VCaP (cell line): ENCODE results near the gene PTPRCAP.
"Not testable (repeated sequence)": the region's sequence is repeated elsewhere in the genome, so short reads cannot be mapped to it uniquely, and the experiment has no call there.

Source experiments
- H3K27ac ChIP-seq: fragments of 450-650 bp; 2 replicates; pipeline ENCODE4 v1.5.1; 2017
- TF ChIP-seq, protein P1 (sequence below): fragments of 450-650 bp; conservative IDR thresholded peaks from 2 replicates; pipeline ENCODE4 v1.5.1; 2017; ENCODE audit warnings: mild to moderate bottlenecking, moderate library complexity

The PTPRCAP gene, protein sequence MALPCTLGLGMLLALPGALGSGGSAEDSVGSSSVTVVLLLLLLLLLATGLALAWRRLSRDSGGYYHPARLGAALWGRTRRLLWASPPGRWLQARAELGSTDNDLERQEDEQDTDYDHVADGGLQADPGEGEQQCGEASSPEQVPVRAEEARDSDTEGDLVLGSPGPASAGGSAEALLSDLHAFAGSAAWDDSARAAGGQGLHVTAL

DNA sequence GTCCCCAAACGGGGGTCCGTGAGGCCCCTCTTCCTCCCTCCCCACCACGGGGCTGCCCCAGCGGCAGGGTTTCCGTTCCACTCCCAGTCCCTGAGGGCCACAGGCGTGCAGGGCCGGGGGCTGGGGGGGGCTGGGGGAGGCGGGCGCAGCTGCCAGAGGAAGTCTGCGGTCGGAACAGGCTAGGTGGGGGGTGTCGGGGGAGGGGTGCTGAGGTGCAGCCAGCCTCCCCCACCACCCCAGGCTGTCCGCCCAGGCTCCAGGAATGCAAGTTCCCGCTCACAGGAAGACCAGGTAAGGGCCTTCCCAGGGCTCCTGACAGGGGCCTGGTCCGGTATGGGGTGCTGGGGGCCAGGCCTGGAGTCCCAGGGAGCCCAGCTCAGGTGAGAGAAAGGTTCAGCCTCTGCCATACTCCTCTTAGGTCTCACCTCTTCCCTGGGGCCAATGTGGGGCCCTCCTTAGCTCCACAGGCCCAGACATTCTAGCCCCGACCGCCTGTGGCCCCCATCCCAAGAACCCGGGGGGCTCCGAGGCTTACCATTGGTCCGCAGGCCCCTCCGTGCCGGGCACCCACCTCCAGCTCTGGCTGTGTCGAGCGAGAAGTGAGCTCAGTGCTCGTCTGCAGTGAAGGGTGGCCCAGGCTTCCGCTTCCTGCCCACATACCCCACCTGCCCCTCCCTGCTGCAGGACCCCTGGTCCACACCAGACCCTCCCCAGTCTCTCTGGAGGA, at the start of gene PTPRCAP:
Gene PTPRCAP, minus strand, starts transcription at position 601 of the 727 bp plus-strand sequence. Its CDS starts 63 bp downstream, at position 538.
- H3K27ac ChIP-seq = peak within 1 kb of the TSS; percentile 98
- TF ChIP-seq, protein P1, sequence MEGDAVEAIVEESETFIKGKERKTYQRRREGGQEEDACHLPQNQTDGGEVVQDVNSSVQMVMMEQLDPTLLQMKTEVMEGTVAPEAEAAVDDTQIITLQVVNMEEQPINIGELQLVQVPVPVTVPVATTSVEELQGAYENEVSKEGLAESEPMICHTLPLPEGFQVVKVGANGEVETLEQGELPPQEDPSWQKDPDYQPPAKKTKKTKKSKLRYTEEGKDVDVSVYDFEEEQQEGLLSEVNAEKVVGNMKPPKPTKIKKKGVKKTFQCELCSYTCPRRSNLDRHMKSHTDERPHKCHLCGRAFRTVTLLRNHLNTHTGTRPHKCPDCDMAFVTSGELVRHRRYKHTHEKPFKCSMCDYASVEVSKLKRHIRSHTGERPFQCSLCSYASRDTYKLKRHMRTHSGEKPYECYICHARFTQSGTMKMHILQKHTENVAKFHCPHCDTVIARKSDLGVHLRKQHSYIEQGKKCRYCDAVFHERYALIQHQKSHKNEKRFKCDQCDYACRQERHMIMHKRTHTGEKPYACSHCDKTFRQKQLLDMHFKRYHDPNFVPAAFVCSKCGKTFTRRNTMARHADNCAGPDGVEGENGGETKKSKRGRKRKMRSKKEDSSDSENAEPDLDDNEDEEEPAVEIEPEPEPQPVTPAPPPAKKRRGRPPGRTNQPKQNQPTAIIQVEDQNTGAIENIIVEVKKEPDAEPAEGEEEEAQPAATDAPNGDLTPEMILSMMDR = no peak

DNA sequence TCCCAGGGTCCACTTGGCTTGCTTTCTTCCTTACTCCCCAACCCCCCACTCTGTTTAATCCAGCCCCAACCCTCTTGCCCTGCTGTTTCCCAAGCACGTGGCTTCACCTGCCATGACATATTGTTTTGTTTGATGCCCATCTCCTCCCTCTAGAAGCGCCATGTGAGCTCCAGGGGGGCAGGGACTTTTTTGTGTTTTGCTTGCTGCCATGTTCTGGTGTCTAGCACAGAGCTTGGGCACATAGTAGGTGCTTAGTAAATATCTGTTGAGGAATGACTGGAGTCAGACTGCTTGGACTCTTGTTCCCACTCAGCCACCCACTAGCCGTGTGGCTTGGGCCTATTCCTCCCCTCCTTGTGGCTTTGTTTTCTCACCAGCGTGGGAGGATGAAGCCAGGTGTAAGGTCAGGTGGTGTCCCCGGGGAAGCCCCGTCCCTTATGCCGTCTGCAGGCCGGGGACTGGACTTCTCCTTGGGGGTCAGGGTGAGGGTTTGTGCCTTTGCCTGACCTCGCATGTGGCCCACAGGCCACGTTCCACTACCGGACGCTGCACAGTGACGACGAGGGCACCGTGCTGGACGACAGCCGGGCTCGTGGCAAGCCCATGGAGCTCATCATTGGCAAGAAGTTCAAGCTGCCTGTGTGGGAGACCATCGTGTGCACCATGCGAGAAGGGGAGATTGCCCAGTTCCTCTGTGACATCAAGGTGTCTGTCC, 49.2 kb upstream of the PTPRCAP start:
- TF ChIP-seq, protein P1 = no peak
- H3K27ac ChIP-seq = no peak overlapping the region

DNA sequence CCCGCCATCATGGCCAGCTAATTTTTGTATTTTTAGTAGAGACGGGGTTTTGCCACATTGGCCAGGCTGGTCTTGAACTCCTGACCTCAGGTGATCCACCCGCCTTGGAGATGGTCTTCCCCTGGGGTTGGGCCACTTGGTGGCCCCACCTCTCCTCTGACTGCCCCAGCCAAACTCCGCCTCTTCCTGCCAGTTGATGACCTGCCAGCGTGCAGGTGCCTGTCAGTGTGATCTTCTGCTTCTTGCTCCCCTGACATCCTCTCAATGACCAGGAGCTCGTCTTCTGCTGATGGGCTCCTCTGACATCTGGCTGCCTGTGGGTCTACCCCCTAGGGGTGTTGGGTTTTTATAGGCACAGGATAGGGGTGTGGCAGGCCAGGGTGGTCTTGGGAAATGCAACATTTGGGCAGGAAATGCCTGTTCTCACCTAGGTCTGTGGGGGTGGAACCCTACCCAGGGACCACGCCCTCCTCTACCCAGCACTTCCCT, 48.4 kb upstream of the PTPRCAP start:
- not testable (repeated sequence) for H3K27ac ChIP-seq

DNA sequence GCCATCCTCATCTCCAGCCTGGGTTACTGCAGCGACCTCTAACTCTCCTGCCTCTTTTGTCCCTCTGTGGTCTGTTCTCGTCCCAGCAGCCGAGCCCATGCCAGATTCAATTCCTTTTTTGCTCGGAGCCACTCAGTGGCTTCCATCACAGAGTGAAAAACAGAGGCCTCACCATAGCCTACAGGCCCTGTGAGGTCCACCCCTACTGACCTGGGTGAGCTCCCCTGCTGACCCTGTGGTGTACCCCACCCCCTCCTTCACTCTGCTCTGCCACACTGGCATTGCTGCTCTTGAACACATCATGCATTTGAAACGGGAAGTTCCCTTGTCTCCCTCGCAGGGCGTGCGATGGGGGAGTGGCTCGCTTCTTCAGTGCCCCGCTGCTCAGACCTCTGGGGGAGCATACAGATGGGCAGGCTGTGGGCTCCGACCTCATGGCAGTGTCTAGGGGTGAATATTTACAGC, 47.4 kb upstream of the PTPRCAP start:
- no peak overlapping the region for H3K27ac ChIP-seq
- TF ChIP-seq, protein P1 = no peak

DNA sequence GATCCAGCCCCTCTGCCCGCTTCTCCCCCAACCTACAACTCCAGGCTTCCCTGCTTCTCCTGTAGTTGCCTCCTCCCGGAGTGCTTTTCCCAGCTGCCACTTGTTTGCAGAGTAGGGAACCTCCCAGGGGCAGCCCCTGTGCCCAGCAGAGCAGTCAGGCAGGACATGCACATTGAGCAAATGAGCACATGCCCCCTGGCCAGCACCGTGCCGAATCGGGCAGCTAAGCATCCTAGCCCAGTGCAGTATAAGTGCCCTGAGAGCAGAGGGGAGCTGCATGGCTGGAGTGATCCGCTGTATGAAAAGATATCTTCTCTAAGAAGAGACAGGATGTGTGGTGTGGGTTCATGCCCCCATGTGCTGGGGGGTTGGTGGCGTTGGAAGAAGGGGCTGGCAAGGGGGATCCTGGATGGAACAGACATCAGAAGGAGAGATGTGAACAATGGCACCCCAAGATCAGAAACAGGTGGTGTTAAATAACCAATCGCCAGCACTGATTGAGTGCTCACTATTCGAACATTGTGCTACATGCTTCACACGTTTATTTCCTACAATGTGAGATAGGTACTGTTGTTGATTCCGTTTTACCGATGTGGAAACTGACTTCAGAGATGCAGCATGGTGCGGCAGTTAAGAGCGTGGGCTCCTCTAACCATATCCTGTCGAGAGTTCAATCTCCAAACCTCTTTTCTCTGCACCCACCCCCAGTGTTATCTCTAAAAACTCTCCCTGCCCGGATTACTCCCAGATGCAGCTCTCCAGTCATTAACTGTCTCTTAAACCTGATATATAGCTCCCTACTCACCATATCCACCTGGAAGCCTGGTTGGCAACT, 46.6 kb upstream of the PTPRCAP start:
- peak overlapping the region; percentile 83; the same call in 1 of the 2 replicates for H3K27ac ChIP-seq
- TF ChIP-seq, protein P1 = no peak

DNA sequence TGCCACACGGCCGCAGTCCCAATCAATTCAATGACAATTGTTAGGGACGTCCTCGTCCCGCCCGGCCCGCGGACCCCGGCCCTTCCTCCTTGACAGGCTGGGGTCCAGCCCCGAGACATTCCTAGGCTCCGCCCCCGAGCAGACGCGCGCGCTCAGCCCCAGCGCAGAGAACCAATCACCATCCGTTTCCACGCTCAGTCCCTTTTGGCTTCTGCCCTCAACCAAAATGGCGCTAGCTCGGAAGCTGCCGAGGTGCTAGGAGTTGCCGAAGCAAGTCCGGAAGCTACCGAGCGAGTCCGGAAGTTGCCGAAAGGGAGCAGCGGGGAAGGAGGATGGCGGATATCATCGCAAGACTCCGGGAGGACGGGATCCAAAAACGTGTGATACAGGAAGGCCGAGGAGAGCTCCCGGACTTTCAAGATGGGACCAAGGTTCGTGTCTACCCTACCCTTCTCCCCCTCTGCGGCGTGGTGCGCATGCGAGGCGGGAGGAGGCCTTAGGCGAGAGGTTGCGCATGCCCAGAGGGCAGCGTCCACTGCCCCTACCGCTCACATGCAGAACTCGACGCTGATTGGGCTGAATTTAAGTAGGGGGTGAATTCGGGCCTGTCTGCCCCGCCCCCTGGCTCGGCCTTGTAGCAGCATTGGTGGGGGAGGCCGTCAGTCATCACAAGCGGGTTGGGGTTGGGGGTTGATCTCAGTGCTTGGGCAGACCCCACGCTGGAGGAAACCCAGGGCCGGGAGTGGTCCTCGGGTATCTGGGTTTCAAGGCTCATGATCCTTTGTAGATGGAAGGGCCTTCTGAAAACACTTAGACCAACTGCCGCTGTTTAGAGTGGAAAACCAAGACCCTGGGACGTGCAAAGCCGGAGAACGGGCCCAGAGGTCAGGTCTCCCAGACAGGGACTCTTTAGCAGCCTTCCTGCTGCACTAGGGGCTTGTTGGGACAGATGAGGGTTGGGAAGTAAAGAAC, 45.6 kb upstream of the PTPRCAP start, which contains the start of gene AIP:
Gene AIP, plus strand, starts transcription at position 200 of the 972 bp plus-strand sequence. Its CDS starts 133 bp downstream, at position 333.
- H3K27ac ChIP-seq = peak within 1 kb of the TSS; percentile 83
- TF ChIP-seq, protein P1 = no peak; the same call in none of the 2 replicates
